Measurements from ENCODE around the gene NID2. TPM values are rescaled to one million over a fixed set of nuclear protein-coding genes. Genes with fewer than 3 reads are reported as not detected.
A peak's percentile ranks its signal among the peaks of the same experiment; 100 is the strongest.

The NID2 gene
- total and polyA plus RNA-seq, 3 donors from 2014 or later: 5.3 to 10.6 (median 8.1) TPM

- Histone ChIP-seq H3K9me3 (no peaks in the 10 kb centered on the region), H3K4me3 (no peak overlapping the region), H3K27ac (no peak overlapping the region), H3K27me3 (no peaks in the 10 kb centered on the region), H3K36me3 (ENCODE audit: low read depth, missing control alignments) (no peaks in the 10 kb centered on the region), H3K4me1 (peaks cover 10% of the 10 kb centered on the region)
- TF ChIP-seq POLR2A (IDR thresholded peaks at IDR 0.05) (no peak), CTCF (IDR thresholded peaks at IDR 0.05) (no peak)
- intact Hi-C loops (cut with DNase I; ENCODE audit: low total_unique reads): no loop called here
- no peak for DNase-seq
- WGBS, 2 donors: 83 to 88% methylated on average over 8 of the region's 8 CpGs
Observed at GRCh38 chr14:52018970-52019369, 49.9 kb downstream of the NID2 start.

- DNase-seq: no peak
- Histone ChIP-seq H3K4me3 (no peak overlapping the region), H3K27me3 (no peaks in the 10 kb centered on the region), H3K27ac (no peak overlapping the region), H3K4me1 (peaks cover 11% of the 10 kb centered on the region), H3K9me3 (no peaks in the 10 kb centered on the region), H3K36me3 (ENCODE audit: low read depth, missing control alignments) (no peaks in the 10 kb centered on the region)
- no peak for TF ChIP-seq CTCF (IDR thresholded peaks at IDR 0.05)
- 86 to 87% methylated on average over 4 of the region's 4 CpGs for WGBS, 2 donors
- intact Hi-C loops (cut with DNase I; ENCODE audit: low total_unique reads): no loop called here
Observed at GRCh38 chr14:52018252-52018651, 50.6 kb downstream of the NID2 start.

- peak; percentile 85 for DNase-seq
- Histone ChIP-seq H3K4me1 (peaks cover 23% of the 10 kb centered on the region), H3K27ac (no peak overlapping the region), H3K36me3 (ENCODE audit: low read depth, missing control alignments) (no peaks in the 10 kb centered on the region), H3K9me3 (no peaks in the 10 kb centered on the region), H3K4me3 (no peak overlapping the region), H3K27me3 (no peaks in the 10 kb centered on the region)
- WGBS, 2 donors: 70 to 76% methylated on average over 7 to 8 of the region's 8 CpGs
- intact Hi-C loops (cut with DNase I; ENCODE audit: low total_unique reads): no loop called here
- TF ChIP-seq CTCF (IDR thresholded peaks at IDR 0.05): peak in 2 of 3 experiments; percentile 46 to 53
- no peak for TF ChIP-seq POLR2A (IDR thresholded peaks at IDR 0.05)
Observed at GRCh38 chr14:52015411-52016030, 53.3 kb downstream of the NID2 start.

- H3K4me3 ChIP-seq: no peak overlapping the region
- peaks cover 23% of the 10 kb centered on the region for H3K4me1 ChIP-seq
- 75 to 82% methylated on average over 14 to 15 of the region's 15 CpGs for whole genome bisulfite sequencing, 2 donors
- no peaks in the 10 kb centered on the region for H3K27me3 ChIP-seq
- no peak for DNase-seq
- H3K9me3 ChIP-seq: no peaks in the 10 kb centered on the region
- H3K27ac ChIP-seq: no peak overlapping the region
- intact Hi-C loops (cut with DNase I; ENCODE audit: low total_unique reads): no loop called here
- H3K36me3 ChIP-seq (ENCODE audit: low read depth, missing control alignments): no peaks in the 10 kb centered on the region
- TF ChIP-seq POLR2A (IDR thresholded peaks at IDR 0.05): no peak
Observed at GRCh38 chr14:52014601-52015267, 54.1 kb downstream of the NID2 start.

- 58 to 84% methylated on average over 9 to 11 of the region's 11 CpGs for WGBS, 2 donors
- no peak overlapping the region for H3K4me3 ChIP-seq
- H3K9me3 ChIP-seq: no peaks in the 10 kb centered on the region
- H3K4me1 ChIP-seq: peaks cover 23% of the 10 kb centered on the region
- no peak for DNase-seq
- H3K27me3 ChIP-seq: no peaks in the 10 kb centered on the region
- intact Hi-C loops (cut with DNase I; ENCODE audit: low total_unique reads): no loop called here
- TF ChIP-seq CTCF (IDR thresholded peaks at IDR 0.05) (peak in 1 of 3 experiments; percentile 11), POLR2A (IDR thresholded peaks at IDR 0.05) (no peak)
- H3K27ac ChIP-seq: no peak overlapping the region
- no peaks in the 10 kb centered on the region for H3K36me3 ChIP-seq (ENCODE audit: low read depth, missing control alignments)
Observed at GRCh38 chr14:52013984-52014600, 54.8 kb downstream of the NID2 start.

All from testis (tissue), 3 donors.